Activated CD8-positive, alpha-beta T cell treated with anti-CD3 and anti-CD28 coated beads for 36 hours (primary cell): ENCODE measurements around the gene PORCN. TPM values are rescaled to one million over a fixed set of nuclear protein-coding genes. Genes with fewer than 3 reads are reported as not detected.
A peak's percentile ranks its signal among the peaks of the same experiment; 100 is the strongest.

ENCODE experiments used
- ATAC-seq: fragments of 200-7000 bp; cut with Tn5 transposase; one replicate; pipeline ENCODE4 v1.10.0; 2021; ENCODE audit warnings: mild to moderate bottlenecking, moderate library complexity
- CTCF ChIA-PET: fragments of 350-600 bp; sonication (Branson Sonifier 250); formaldehyde crosslinking; loops from one replicate; lab custom pipeline; 2021; ENCODE audit warnings: antibody characterized with exemption; lab: Charles Lee
- POLR2A ChIA-PET: fragments of 350-600 bp; sonication (Branson Sonifier 250); formaldehyde crosslinking; loops from one replicate; lab custom pipeline; 2021; ENCODE audit warnings: antibody characterized with exemption; lab: Charles Lee
- DNase-seq: peaks from one replicate; pipeline ENCODE4 v3.0.0-alpha.2; 2020
- H3K27ac Mint-ChIP-seq: one replicate; pipeline ENCODE4 v1.8.0; 2021; ENCODE audit warnings: mild to moderate bottlenecking, mixed read lengths
- H3K27me3 Mint-ChIP-seq: one replicate; pipeline ENCODE4 v1.8.0; 2021; ENCODE audit warnings: mixed read lengths
- H3K36me3 Mint-ChIP-seq: one replicate; pipeline ENCODE4 v1.8.0; 2021; ENCODE audit warnings: low read depth, mixed read lengths
- H3K4me1 Mint-ChIP-seq: one replicate; pipeline ENCODE4 v1.8.0; 2021; ENCODE audit warnings: low read depth, mixed read lengths
- H3K4me3 Mint-ChIP-seq: one replicate; pipeline ENCODE4 v1.8.0; 2021; ENCODE audit warnings: mild to moderate bottlenecking, moderate library complexity, mixed read lengths
- H3K9me3 Mint-ChIP-seq: one replicate; pipeline ENCODE4 v1.8.0; 2021; ENCODE audit warnings: mixed read lengths
- intact Hi-C: fragments of 100-400 bp; cut with micrococcal nuclease; formaldehyde crosslinking; loops from one replicate; pipeline ENCODE4 v1.10.0; 2022
- total RNA-seq, 2 experiments: library from RNA; stranded (reverse); gene quantifications; one replicate each; pipeline ENCODE4 v1.2.3, GENCODE V29; 2021
- TF ChIP-seq, protein P1 (sequence below): fragments of 200-600 bp; IDR thresholded peaks from one replicate; pipeline ENCODE4 v1.8.0; 2022; ENCODE audit warnings: antibody characterized with exemption, mild to moderate bottlenecking

PORCN gene
- total RNA-seq, 2 experiments from 2014 or later = 13.9 to 16.9 TPM

DNA sequence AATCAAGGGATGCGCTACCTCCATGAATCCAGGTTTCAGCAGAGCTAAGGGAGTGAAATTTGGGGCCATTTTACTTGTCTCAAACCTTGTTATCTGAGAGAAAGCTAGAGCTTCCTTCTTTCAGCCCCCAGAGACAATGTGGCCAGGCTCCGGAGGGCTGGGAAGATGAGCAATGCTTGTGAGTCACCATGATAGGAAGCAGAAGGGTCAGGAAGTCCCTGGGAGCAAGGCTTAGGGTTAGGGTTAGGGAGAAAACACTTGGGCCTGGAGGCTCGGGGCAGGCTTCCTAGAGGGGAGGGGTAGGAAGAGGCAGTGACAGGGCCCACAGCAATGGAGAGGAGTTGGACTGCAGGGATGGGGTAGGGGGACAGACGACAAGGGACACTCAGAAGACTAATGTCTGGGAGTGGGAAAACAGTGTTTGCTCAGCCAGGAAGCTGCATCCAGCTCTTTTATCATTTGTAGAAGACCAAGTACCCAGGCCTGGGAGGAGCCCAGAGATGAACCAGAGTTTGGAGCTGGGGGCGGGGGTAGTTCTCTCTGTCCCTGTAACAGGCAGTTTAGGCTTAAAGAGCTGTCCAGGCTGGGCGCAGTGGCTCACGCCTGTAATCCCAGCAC lies 16.4 kb upstream of the PORCN start:
- TF ChIP-seq, protein P1, sequence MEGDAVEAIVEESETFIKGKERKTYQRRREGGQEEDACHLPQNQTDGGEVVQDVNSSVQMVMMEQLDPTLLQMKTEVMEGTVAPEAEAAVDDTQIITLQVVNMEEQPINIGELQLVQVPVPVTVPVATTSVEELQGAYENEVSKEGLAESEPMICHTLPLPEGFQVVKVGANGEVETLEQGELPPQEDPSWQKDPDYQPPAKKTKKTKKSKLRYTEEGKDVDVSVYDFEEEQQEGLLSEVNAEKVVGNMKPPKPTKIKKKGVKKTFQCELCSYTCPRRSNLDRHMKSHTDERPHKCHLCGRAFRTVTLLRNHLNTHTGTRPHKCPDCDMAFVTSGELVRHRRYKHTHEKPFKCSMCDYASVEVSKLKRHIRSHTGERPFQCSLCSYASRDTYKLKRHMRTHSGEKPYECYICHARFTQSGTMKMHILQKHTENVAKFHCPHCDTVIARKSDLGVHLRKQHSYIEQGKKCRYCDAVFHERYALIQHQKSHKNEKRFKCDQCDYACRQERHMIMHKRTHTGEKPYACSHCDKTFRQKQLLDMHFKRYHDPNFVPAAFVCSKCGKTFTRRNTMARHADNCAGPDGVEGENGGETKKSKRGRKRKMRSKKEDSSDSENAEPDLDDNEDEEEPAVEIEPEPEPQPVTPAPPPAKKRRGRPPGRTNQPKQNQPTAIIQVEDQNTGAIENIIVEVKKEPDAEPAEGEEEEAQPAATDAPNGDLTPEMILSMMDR = no peak
- H3K27ac Mint-ChIP-seq = no peak overlapping the region
- ChIA-PET CTCF (interaction anchor here (0.9 to 2.5 kb wide), 3 partner anchors 12 to 18 kb away, joined by 3 to 6 read pairs (median 3); no protein-coding TSS in a partner anchor), POLR2A (interaction anchor here (1.2 kb wide), 1 partner anchor 82 kb away, joined by 3 read pairs; the partner anchor contains the start of gene RBM3)
- no peaks in the 10 kb centered on the region for H3K27me3 Mint-ChIP-seq
- H3K4me3 Mint-ChIP-seq = no peak overlapping the region
- ATAC-seq = no peak
- intact Hi-C loops = no loop called here
- no peak for DNase-seq
- H3K9me3 Mint-ChIP-seq = no peaks in the 10 kb centered on the region
- H3K36me3 Mint-ChIP-seq = peaks cover under 1% of the 10 kb centered on the region
- no peaks in the 10 kb centered on the region for H3K4me1 Mint-ChIP-seq

DNA sequence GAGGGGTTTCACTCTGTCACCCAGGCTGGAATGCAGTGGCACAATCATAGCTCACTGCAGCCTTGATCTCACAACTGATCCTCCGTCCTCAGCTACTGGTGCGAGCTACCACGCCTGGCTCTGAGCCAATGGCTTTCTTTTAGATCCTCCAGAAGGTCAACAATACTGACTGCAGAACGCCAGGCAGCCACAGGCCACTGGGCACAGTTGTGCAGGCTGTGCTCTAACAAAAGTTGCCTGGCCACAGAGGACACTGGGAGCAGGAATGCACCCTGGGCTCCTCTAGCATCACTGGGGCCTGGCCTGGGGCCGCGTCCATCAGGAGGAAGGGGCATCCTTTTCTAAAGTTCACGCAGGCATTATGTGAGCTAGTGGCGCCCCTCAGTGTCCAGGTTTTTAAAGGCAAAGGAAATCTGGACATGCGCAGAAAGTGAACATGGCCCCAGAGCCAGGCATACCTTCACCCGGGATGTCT lies 14.9 kb upstream of the PORCN start:
- intact Hi-C loops = no loop called here
- Mint-ChIP-seq H3K9me3 (no peaks in the 10 kb centered on the region), H3K4me1 (no peaks in the 10 kb centered on the region), H3K4me3 (no peak overlapping the region), H3K27me3 (no peaks in the 10 kb centered on the region), H3K36me3 (no peaks in the 10 kb centered on the region), H3K27ac (no peak overlapping the region)
- ChIA-PET CTCF (interaction anchor here (1.1 to 2.5 kb wide), 3 partner anchors 14 to 410 kb away, joined by 3 to 6 read pairs (median 3); no protein-coding TSS in a partner anchor), POLR2A (no interaction called here)
- DNase-seq (peak; percentile 41), ATAC-seq (peak; percentile 30)
- TF ChIP-seq, protein P1 = no peak

DNA sequence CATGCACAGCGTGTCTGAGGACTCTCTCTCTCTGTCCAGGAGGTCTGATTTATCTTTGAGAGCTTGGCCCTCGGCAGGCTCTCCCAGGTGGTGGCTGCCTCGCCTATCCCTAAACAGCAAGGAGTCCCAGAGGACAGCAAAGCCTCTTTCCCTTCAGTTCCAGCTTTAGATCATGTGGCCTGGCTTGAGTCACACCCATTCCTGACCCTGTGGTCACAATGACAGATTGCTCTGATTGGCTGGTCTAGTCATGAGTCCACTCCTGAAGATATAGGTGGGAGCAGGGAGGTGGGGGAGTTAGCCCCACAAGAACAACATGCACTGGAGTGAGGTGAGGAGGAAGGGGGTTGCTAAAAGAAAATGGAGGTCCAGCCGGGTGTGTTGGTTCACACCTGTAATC lies 12.1 kb upstream of the PORCN start:
- ChIA-PET POLR2A (interaction anchor here (0.6 kb wide), 1 partner anchor 28 kb away, joined by 3 read pairs; no protein-coding TSS in a partner anchor), CTCF (no interaction called here)
- ATAC-seq (no peak), DNase-seq (no peak)
- Mint-ChIP-seq H3K4me3 (no peak overlapping the region), H3K4me1 (no peaks in the 10 kb centered on the region), H3K36me3 (no peaks in the 10 kb centered on the region), H3K27ac (no peak overlapping the region), H3K9me3 (no peaks in the 10 kb centered on the region), H3K27me3 (no peaks in the 10 kb centered on the region)
- intact Hi-C loops = no loop called here
- TF ChIP-seq, protein P1 = no peak

DNA sequence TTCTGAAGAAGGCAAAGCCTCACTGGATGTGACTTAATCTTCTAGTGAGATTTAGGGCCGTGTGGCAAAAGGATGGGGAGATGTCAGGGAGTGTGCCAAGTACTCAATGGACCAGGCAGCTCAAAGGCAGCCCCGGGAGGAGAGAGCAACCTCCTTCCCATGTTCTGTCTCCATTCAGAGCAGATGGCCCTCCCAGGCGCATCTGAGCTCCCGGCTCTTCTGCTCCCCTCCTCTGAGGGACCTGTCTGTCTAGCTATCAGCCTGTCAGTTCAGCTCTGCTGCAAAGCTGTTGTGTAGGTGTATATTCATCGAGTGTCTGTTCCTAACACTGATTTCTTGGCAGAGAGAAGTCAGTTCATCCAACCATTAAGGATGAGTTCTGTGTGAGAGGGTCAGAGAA lies 10.9 kb upstream of the PORCN start:
- ChIA-PET CTCF (no interaction called here), POLR2A (no interaction called here)
- intact Hi-C loops = no loop called here
- H3K4me1 Mint-ChIP-seq = no peaks in the 10 kb centered on the region
- H3K4me3 Mint-ChIP-seq = no peak overlapping the region
- no peak for DNase-seq
- no peak for ATAC-seq
- no peaks in the 10 kb centered on the region for H3K9me3 Mint-ChIP-seq
- TF ChIP-seq, protein P1 = no peak
- no peaks in the 10 kb centered on the region for H3K27me3 Mint-ChIP-seq
- no peaks in the 10 kb centered on the region for H3K36me3 Mint-ChIP-seq
- no peak overlapping the region for H3K27ac Mint-ChIP-seq

DNA sequence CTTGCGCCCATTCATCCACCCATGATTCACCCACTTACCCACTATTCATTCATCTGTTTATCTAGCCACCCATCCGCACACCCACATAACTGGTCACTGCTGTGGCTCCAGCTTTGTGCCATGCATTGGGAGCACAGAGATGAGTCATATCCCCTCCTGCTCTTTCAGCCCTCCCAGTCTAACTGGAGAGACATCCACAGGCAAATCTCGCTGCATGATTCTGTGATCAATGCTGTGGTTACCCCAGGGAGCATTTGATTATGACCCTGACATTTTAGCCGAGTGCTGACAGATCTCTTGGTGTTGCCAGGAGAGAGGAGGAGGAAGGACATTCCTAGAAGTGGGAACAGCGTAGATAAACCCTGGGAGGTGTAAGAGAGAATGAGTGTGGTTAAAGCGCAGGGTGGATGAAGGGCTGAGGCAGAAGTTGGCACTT lies 10.4 kb upstream of the PORCN start:
- ATAC-seq (no peak), DNase-seq (no peak)
- POLR2A ChIA-PET = no interaction called here
- no peaks in the 10 kb centered on the region for H3K4me1 Mint-ChIP-seq
- intact Hi-C loops = no loop called here
- H3K36me3 Mint-ChIP-seq = no peaks in the 10 kb centered on the region
- no peak overlapping the region for H3K27ac Mint-ChIP-seq
- CTCF ChIA-PET = no interaction called here
- no peak overlapping the region for H3K4me3 Mint-ChIP-seq
- no peaks in the 10 kb centered on the region for H3K27me3 Mint-ChIP-seq
- no peaks in the 10 kb centered on the region for H3K9me3 Mint-ChIP-seq
- TF ChIP-seq, protein P1 = no peak
